H7 (cell line): ENCODE data around the gene DONSON. TPM values are rescaled to one million over a fixed set of nuclear protein-coding genes. Genes with fewer than 3 reads are reported as not detected.
A peak's percentile ranks its signal among the peaks of the same experiment; 100 is the strongest.
"Not testable (repeated sequence)": the region's sequence is repeated elsewhere in the genome, so short reads cannot be mapped to it uniquely, and the experiment has no call there.

Experiments used
- DNase-seq: peaks from one replicate; pipeline ENCODE4 v3.0.0; 2012
- H3K27me3 ChIP-seq: 2 replicates; pipeline ENCODE4 v1.6.0; 2011; ENCODE audit warnings: mild to moderate bottlenecking, low read length; ENCODE audit not compliant: control insufficient read depth, insufficient read depth
- H3K36me3 ChIP-seq: replicated peaks from 2 replicates; pipeline ENCODE4 v1.5.1; 2011; ENCODE audit warnings: low read length; ENCODE audit not compliant: control insufficient read depth, insufficient read depth
- H3K4me3 ChIP-seq: 2 replicates; pipeline ENCODE4 v1.5.1; 2011; ENCODE audit warnings: low read depth, mild to moderate bottlenecking, control low read depth, low read length, moderate library complexity; ENCODE audit not compliant: insufficient read depth
- total RNA-seq: library from RNA; depleted of rRNA; stranded (reverse); fragments of >200 nt; shearing (Covaris generic); gene quantifications from 2 replicates; pipeline ENCODE4 v1.2.3, GENCODE V29; 2014; rRNA removed

DONSON gene, protein sequence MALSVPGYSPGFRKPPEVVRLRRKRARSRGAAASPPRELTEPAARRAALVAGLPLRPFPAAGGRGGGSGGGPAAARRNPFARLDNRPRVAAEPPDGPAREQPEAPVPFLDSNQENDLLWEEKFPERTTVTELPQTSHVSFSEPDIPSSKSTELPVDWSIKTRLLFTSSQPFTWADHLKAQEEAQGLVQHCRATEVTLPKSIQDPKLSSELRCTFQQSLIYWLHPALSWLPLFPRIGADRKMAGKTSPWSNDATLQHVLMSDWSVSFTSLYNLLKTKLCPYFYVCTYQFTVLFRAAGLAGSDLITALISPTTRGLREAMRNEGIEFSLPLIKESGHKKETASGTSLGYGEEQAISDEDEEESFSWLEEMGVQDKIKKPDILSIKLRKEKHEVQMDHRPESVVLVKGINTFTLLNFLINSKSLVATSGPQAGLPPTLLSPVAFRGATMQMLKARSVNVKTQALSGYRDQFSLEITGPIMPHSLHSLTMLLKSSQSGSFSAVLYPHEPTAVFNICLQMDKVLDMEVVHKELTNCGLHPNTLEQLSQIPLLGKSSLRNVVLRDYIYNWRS
- total RNA-seq: 37.6 and 38.6 TPM in 2 replicates

DNA sequence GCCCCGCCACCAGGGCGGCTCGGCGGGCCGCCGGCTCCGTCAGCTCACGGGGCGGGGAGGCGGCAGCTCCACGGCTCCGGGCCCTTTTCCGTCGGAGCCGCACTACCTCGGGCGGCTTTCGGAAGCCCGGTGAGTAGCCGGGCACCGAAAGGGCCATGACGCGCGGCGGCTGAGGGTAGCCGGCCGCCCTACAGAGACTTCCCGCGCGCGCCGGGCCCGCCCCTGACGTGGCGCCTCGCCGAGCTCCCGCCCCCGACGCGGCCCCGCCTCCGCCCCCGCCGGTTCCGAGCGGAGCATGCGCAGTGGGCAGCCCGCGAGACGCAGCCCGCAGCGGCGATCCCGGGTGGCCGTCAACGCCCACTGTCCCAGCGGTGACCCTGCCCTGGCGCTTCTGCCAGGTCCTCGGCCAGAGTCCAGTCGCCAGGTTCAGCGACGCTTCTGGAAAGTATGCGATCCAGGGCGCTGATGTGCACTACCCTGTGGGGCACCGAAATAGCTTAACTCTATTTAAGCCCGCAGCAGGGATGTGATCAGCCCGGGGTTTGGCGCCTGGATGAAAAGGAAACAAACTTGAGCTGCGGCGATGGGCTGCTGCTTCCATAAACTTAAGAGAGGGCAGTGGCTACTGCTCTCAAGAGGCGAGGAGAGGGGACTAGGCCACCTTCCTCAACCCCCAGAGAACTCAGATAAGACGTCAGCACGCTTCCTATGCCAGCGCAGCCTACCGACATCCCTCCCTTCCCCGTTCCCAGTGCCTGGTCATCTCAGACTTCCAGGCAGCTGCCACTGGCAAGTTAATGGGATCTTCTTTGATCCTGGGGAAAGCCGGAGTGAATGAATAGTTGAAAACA, at the start of gene DONSON:
TSS of gene DONSON (minus strand) at position 200 of the 851 bp plus-strand sequence. CDS start at position 157, 43 bp downstream.
- peak; percentile 99 for DNase-seq
- peak within 1 kb of the TSS; percentile 88 for H3K4me3 ChIP-seq
- peaks cover 2% of the 10 kb centered on the region for H3K36me3 ChIP-seq
- H3K27me3 ChIP-seq: peaks cover 3% of the 10 kb centered on the region

DNA sequence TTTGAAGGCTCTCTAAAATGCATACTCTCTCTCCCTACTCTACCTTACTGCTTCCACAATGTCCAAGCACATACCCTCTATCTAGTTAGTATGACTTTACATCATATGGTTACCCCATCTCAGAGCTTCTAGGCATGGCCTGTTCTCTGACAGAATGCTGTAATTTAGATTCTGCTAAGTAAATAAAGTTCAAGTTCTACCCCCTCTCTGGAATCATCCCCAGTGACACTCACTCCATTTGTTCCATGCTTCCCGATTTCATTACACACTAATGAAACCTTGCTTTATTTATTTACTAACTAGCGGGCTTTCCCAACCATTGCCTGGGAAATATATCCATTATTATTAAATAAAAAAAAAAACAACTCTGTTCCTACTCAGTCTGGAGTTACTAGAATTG, 45.8 kb upstream of the DONSON start:
- DNase-seq: no peak
- Histone ChIP-seq H3K36me3 (no peaks in the 10 kb centered on the region), H3K27me3 (no peaks in the 10 kb centered on the region), H3K4me3 (no peak overlapping the region)

DNA sequence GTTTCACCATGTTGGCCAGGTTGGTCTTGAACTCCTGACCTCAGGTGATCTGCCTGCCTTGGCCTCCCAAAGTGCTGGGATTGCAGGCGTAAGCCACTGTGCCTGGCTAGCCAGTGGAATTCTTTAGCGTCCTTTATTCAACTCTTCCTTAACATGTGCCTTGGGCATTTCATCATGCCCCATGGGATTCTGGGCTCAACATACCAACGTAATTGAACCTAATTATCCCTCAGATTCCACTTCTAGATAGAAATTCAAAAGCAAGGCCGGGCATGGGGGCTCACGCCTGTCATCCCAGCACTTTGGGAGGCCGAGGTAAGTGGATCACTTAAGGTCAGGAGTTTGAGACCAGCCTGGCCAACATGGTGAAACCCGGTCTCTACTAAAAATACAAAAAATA, 37.7 kb upstream of the DONSON start:
- H3K4me3 ChIP-seq, DNase-seq: not testable (repeated sequence)

GRCh38 chr21:33622253-33622652, 33.8 kb upstream of the DONSON start:
- peak; percentile 77 for DNase-seq
- no peak overlapping the region for H3K4me3 ChIP-seq
- no peaks in the 10 kb centered on the region for H3K27me3 ChIP-seq
- H3K36me3 ChIP-seq: no peaks in the 10 kb centered on the region; the same call in 1 of the 2 replicates

More for the DNA sequence above, 37.7 kb upstream of the DONSON start:
- not testable (repeated sequence) for H3K36me3 ChIP-seq, H3K27me3 ChIP-seq

- no peak overlapping the region for H3K4me3 ChIP-seq
- H3K27me3 ChIP-seq: no peaks in the 10 kb centered on the region
- H3K36me3 ChIP-seq: no peaks in the 10 kb centered on the region; the same call in 1 of the 2 replicates
- no peak for DNase-seq
These were observed 31.2 kb upstream of the DONSON start for GRCh38 chr21:33619726-33620125.

DNA sequence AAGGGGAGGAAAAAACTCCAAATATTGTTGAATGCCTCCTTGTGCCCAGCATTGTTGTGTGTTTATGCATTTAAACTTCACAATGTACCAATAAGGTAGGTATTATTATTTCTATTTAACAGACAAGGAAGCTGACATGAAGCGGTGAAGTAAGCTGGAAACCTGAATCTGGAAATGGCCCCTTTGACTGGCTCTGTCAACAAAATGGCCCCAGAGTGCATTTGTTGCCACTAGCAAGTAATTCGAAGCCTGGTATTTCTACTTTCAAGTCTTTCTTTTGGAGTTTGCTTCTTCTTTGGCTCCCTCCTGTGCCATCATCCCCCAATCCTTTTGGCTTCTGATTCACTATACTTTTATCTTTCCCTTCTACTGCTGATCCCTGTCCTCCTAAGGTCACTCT, 29.9 kb upstream of the DONSON start:
- peak; percentile 30 for DNase-seq
- Histone ChIP-seq H3K36me3 (no peaks in the 10 kb centered on the region; the same call in 1 of the 2 replicates), H3K27me3 (no peaks in the 10 kb centered on the region), H3K4me3 (no peak overlapping the region)

GRCh38 chr21:33617565-33617964, 29.1 kb upstream of the DONSON start:
- not testable (repeated sequence) for DNase-seq, H3K4me3 ChIP-seq, H3K27me3 ChIP-seq, H3K36me3 ChIP-seq

GRCh38 chr21:33611006-33611744, 22.7 kb upstream of the DONSON start:
- H3K36me3 ChIP-seq: no peaks in the 10 kb centered on the region; the same call in 1 of the 2 replicates
- no peak overlapping the region for H3K4me3 ChIP-seq
- DNase-seq: no peak
- H3K27me3 ChIP-seq: no peaks in the 10 kb centered on the region

- Histone ChIP-seq H3K36me3 (no peaks in the 10 kb centered on the region; the same call in 1 of the 2 replicates), H3K4me3 (no peak overlapping the region), H3K27me3 (no peaks in the 10 kb centered on the region)
- DNase-seq: no peak
These were observed 20.1 kb upstream of the DONSON start for GRCh38 chr21:33608559-33608958.

DNA sequence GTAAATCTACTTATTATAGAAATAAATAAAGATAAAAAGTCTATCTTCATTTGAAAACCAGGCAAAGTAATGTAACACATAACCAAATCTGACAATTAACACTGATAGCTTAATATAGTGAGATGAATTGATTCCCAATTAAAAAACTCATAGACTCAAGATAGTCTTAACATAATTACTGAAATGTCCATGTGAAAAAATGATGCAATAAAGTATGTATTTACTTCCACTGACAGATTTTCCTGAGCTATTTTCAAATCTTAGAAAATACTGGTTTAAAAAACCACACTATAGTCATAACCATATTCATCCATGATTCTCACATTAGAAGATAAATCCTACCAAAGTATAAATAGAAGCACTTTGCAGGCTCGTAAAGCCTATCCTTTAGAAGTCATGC, 9.6 kb upstream of the DONSON start:
- Histone ChIP-seq H3K27me3 (no peaks in the 10 kb centered on the region), H3K4me3 (no peak overlapping the region), H3K36me3 (peaks cover 10% of the 10 kb centered on the region)
- DNase-seq: no peak

DNA sequence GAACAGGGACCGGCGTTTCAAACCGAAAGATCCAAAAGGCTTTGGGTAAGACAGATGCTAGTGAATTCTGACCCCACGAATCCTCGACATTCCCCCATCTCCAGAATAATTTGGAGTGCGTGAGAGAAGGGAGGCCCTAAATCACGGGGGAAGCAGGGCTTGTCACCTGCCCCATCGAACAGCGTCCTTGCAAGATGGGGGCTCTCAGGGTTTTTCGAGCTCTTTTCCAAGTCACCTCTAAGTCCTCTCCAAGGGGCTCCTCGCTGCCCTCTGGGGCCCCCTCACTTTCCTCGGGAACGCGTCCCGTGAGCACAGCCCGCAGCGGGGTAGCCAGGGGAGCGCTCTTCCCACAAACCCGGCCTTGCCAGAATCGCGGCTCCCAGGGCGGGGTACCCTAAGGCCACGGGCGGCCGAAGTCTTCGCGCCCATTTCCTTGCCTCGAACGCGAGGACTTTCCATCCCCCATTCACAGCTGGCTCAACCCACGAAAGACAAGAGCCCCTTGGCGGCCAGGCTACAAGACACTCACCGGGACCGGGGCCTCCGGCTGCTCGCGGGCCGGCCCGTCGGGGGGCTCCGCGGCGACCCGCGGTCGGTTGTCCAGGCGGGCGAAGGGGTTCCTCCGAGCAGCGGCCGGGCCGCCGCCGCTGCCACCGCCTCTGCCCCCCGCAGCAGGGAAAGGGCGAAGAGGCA, 546 bp downstream of the DONSON start:
- Histone ChIP-seq H3K27me3 (peaks cover 3% of the 10 kb centered on the region), H3K4me3 (peak overlapping the region; percentile 88), H3K36me3 (peaks cover 2% of the 10 kb centered on the region)
- peak; percentile 75 for DNase-seq

- no peak overlapping the region for H3K4me3 ChIP-seq
These were observed 1.6 kb downstream of the DONSON start for GRCh38 chr21:33586927-33587326.

GRCh38 chr21:33584455-33584854, 4.0 kb downstream of the DONSON start:
- H3K4me3 ChIP-seq: no peak overlapping the region
- peaks cover 3% of the 10 kb centered on the region for H3K27me3 ChIP-seq
- H3K36me3 ChIP-seq: peaks cover 3% of the 10 kb centered on the region
- DNase-seq: no peak

More at GRCh38 chr21:33586927-33587326, 1.6 kb downstream of the DONSON start:
- no peak for DNase-seq
- peaks cover 2% of the 10 kb centered on the region for H3K36me3 ChIP-seq
- H3K27me3 ChIP-seq: peaks cover 3% of the 10 kb centered on the region
